HG03575 (cell line): ENCODE data around the gene SPTSSA.
"Not testable (repeated sequence)": the region's sequence is repeated elsewhere in the genome, so short reads cannot be mapped to it uniquely, and the experiment has no call there.

ENCODE experiments used
- ATAC-seq: cut with Tn5 transposase; IDR thresholded peaks from one replicate; pipeline ENCODE4 v1.9.1; 2021; ENCODE audit not compliant: unreplicated experiment, insufficient number of reproducible peaks, low FRiP score; ENCODE audit errors: extremely low read depth

Gene SPTSSA, protein sequence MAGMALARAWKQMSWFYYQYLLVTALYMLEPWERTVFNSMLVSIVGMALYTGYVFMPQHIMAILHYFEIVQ

DNA sequence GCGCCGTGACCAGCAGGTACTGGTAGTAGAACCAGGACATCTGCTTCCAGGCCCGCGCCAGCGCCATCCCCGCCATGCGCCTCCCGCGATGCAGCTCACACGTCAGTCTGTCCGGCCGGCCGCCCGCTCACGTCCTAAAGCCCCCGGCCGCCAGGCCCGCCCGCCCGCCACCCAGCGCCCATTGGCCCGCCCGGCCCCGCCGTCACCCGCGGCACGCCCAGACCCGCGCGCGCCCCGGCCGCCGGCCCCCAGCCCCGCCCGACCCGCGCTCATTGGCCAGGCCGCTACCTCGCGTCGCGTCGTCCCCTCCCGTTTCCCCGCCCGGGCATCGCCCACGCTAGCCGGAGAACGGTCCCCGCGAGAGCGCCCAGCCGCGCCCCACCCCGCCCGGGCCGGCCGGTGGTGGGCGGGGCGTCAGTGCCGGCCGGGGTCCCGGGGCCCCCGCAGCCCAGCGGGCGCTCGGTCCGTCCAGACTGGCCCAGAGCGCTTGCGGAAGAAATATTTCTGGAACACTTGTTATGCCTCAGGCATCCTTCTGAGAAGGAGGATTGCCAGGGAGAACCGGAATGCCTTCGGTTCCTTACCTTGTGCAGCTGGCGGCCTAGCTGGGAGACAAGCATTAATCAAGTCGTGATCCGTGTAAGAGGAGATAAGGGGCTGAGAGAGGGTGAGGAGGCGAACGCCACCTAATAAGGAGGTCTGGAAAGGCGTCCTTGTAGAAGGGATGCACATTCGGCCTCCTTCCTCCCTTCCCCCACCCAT lies at the start of gene SPTSSA:
Gene SPTSSA, minus strand, starts transcription at position 109 of the 762 bp plus-strand sequence. Its CDS starts 33 bp downstream, at position 76.
- peak; percentile 40 for ATAC-seq

DNA sequence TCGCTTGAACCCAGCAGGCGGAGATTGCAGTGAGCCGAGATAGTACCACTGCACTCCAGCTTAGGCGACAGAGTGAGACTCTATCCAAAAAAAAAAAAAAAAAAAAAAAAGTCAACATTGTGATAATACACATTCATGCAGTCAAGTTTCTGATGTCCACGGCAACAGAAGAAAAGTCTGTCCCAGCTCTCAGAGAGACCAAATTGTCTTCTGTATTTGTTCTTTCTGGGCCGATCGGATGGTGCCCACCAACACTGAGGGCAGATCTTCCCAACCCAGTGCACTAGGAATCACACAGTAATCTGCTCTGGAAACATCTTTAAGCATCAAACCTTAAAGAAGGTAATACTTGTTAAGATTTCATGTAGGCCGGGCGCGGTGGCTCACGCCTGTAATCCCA lies 45.8 kb upstream of the SPTSSA start:
- no peak for ATAC-seq

DNA sequence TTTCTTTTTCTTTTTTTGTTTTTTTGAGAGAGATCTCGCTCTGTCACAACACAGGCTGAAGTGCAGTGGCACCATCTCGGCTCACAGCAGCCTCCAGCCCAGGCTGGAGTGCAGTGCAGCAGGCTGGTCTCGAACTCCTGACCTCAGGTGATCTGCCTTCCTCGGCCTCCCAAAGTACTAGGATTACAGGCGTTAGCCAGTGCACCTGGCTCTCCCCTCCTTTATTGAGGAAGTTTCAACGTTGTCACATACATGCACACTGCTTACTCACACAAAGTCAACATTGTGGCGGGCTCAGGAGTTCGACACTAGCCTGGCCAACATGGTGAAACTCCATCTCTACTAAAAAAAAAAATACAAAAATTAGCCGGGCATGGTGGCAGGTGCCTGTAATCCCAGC lies 45.4 kb upstream of the SPTSSA start:
- ATAC-seq = no peak

DNA sequence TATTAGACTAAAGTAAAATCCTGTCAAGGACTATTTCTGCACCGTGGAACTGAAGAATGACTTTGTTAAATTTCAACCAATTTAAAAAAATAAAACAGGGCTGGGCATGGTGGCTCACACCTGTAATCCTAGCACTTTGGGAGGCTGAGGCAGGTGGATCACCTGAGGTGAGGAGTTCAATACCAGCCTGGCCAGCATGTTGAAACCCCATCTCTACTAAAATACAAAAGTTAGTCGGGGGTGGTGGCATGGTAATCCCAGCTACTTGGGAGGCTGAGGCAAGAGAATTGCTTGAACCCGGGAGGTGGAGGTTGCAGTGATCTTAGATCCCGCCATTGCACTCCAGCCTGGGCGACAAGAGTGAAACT lies 43.1 kb upstream of the SPTSSA start:
- not testable (repeated sequence) for ATAC-seq

DNA sequence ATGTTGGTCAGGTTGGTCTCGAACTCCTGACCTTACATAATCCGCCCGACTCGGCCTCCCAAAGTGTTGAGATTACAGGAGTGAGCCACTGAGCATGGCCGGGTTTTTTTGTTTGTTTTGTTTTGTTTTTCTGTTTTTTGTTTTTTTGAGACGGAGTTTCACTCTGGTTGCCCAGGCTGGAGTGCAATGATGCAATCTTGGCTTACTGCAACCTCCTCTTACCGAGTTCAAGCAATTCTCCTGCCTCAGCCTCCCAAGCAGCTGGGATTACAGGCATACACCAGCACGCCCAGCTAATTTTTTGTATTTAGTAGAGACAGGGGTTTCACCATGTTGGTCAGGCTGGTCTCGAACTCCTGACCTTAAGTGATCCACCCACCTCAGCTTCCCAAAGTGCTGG lies 42.0 kb upstream of the SPTSSA start:
- ATAC-seq = not testable (repeated sequence)

DNA sequence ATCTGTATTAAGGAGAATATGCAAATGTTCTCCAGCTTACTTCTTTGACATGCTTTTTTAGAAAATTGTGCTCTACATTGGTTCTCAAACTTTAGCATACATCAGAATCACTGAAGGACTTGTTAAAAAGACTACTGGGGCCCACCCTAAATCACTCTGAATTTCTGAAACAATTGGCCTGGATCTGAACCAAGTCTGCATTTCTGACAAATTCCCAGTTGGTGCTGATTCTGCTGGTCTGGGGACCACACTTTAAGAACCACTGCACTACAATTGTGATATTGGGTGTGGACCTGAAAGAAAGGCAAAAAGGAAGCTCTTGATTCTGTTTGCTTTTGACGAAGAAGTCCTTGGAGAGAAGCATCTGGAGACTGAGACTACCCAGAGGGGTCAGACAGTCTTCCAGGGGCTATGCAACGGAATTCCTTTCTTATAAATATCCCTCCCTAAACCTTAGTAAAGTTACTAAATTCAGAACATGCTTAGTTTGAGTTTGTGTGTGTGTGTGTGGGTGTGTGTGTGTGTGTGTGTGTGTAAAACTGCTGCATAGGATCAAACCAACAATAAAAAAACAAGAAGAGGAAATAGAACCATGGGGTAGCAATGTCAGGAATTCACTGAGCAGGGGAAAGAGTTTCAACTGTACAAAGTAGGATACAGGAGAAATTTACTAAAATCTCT lies 40.6 kb upstream of the SPTSSA start:
- no peak for ATAC-seq

DNA sequence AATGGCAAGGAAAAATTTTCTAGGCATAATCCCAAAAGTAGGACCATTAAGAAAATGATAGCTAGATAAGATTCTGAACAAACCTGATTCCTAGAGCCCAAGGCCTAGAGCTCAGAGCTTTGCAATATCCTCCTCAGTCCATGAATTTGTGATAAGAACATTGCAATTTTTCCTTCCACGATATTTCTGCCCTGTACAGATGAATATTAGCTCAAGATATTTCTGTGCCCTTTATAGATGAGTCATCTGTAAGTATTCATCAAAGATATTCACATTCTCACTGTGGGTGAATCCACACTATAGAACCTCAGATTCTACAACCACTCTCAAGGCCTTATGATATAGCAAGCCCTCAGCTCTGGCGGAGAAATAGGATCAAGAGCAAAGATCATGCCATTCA lies 40.0 kb upstream of the SPTSSA start:
- ATAC-seq = no peak

DNA sequence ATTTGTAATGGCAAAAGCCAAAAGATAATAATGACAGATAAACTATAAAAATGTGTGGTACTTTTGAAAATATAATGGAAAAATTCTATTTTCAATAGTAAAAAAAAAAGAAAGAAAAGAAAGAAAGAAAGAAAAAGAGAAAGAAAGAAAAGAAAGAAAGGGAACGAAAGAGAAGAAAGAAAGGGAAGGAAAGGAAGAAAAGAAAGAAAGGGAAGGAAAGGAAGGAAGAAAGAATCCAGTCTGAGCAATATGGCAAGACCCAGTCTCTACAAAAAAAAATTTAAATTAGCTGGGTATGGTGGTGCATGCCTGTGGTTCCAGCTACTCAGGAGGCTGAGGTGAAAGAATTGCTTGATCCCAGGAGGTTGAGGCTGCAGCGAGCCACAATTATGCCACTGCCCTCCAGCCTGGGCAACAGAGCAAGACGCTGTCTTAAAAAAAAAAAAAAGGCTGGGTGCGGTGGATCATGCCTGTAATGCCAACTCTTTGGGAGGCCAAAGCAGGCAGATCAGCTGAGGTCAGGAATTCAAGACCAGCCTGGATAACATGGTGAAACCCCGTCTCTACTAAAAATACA lies 39.1 kb upstream of the SPTSSA start:
- ATAC-seq = no peak

DNA sequence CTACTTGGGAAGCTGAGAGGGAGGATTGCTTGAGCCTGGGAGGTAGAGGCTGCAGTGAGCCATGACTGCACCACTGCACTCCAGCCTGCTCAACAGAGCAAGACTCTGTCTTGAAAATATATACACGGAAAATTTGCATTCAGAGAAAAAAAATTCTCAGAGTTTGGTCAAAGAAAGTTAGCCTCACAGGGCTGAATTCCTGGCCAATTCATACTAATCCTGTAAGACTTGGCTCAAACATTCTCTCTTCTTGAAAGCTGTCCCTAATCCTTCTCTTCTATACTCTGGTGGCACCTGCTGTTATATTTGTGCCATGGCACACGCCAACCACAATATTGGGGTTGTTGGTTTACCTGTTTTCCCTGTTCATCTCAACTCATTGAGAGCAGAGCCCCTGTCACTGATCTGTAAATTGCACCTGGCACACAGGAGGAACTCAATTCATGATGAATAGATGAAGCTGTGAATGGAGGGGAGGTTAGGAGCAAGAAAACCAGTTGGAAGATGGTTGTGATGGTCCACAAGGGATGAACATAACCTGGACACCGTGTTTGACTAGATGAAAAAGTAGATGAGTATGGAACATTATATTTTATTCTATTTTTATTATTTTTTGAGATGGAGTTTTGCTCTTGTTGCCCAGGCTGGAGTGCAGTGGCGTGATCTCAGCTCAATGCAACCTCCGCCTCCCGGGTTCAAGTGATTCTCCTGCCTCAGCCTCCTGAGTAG lies 36.8 kb upstream of the SPTSSA start:
- ATAC-seq = no peak

DNA sequence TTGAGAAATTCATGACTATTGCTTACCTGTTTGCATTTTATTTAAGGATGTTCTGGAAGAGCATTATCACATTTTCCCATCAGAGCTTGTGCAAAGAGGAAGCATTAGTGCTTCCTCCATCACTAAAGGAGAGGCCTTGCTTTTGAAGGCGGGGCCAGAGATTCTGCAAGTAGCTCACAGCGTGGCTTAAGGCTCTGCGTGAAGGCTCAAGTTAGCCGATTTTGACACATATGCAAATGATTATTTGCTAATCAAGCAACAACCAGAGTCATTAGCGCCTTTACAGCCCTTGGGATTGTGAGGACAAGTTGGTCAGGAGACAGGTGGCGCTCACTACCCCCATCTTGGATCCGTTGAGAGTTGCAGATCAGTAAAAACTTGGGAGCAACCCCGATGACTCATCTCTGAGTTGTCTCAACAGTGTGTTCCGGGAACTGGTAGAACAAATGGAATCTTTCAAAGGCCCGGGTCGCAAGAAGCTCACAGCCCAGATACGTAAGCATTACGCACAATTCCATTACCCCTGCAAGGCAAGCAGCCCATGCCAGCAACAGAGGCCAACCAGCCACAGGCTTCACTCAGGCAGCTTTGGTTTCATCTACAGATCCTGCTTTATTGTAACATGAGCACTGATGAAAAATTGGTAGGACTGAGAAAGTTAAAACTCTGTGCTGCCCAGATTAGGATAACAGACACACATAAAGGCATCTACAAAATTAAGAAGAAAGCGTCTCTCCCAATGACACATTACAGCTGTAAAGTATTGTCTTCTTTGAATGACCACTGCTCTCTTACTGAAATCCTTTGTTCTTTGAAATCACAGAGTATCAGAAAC lies 34.9 kb upstream of the SPTSSA start:
- ATAC-seq = no peak

DNA sequence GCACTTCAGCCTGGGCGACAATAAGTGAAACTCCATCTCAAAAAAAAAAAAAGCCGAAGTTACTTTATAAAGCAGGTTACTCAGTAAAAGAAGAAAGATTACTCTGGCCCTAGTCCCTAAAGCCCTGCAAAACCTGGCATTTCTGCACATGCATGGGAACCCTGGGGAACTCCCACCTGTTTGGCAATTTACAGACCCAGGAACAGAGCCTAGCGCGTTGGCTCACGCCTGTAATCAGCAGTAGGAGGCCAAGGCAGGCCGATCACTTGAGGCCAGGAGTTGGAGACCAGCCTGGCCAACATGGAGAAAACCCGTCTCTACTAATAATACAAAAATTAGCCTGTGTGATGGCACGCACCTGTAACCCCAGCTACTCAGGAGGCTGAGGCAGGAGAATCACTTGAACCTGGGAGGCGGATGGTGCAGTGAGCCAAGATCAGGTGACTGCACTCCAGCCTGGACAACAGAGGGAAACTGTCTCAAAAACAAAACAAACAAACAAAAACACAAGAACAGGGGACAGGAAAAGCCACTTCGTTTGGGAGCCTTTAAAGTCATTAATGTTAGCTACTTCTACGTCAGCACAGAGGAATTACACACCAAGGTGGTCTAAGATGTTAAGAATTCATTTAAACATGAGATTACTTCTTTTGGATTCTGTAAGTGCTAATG lies 34.1 kb upstream of the SPTSSA start:
- no peak for ATAC-seq

DNA sequence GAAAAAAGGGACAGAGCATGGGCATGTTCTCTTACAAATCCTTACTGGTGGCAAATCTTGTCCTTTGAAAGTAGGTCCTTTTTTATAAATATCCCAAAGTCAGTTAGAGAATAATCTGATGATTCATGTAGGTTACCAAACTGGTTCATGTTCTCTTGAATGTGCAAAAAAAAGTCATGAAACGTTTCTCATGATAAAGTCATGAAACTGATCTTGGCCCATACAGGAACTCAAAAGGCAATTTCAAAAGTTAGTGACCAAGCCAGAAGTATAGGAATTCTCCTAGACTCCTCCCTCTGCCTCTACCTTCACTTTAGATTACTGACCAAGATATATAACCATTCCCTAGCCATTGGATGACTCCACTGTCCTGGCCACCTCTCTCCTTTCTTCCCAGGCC lies 27.3 kb upstream of the SPTSSA start:
- no peak for ATAC-seq

DNA sequence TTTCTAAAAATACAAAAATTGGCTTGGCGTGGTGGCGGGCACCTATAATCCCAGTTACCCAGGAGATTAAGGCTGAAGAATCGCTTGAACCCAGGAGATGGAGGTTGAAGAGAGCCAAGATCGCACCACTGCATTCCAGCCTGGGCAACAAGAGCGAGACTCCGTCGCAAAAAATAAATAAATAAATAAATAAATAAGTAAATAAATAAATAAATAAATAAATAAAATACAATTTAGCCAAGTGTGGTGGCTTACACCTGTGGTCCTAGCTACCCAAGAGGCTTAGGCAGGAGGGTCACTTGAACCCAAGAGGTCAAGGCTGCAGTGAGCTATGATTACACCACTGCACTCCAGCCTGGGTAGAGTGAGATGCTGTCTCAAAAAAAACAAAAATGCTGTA lies 26.5 kb upstream of the SPTSSA start:
- no peak for ATAC-seq

DNA sequence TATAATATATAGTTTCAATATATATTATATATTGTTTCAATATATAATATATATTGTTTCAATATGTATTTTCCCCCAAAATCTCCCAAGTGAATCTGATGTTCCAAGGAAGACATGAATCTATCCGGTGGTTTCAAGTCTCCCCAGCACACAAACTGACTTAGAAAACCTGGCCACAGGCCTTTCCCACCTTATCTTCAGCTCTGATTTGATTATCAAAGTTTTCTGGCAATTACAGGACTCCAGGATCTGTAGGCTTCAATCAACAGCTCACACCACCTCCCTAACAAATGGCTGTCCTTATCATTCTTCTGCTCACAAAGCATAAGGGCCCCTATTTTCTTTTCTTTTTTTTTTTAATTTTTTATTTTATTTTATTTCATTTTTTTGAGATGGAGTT lies 22.7 kb upstream of the SPTSSA start:
- no peak for ATAC-seq

DNA sequence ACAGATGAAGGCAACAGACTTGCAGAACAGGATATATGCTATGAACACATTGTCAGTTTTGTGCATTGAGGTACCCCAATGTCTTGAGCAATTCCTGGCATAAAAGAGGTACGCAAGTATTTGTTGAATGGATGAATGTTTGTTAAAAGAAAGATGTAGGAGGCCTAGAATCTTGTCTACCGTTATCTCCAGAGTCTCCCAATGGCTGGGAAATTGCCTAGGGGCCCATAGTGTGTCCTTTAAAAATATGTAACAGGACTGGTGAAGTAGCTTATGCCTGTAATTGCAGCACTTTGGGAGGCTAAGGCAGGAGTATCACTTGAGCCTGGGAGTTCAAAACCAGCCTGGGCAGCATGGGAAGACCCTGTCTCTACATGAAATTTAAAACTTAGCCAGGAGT lies 20.4 kb upstream of the SPTSSA start:
- ATAC-seq = no peak

DNA sequence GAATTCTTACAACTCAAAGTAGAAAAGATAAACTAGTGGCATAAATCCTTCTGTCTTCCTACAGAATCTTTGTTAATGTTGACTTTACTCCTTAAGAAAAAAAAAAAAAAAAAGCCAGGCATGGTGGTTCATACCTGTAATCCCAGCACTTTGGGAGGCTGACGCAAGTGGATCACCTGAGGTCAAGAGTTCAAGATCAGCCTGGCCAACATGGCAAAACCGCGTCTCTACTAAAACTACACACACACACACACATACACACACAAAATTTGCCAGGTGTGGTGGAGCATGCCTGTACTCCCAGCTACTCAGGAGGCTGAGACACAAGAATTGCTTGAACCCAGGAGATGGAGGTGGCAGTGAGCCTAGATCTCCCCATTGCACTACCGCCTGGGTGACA lies 17.7 kb upstream of the SPTSSA start:
- no peak for ATAC-seq

DNA sequence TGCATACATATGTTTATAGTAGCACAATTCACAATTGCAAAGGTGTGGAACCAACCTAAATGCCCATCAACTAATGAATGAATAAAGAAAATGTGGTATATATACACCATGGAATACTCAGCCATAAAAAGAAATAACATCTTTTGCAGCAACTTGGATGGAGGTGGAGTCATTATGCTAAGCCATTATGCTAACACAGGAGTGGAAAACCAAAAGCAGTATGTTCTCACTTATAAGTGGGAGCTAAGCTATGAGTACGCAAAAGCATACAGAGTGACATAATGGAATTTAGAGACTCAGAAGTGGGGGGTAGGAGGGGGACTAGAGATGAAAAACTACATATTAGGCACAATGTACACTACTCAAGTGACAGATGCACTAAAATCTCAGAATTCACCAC lies 16.2 kb upstream of the SPTSSA start:
- ATAC-seq = no peak

DNA sequence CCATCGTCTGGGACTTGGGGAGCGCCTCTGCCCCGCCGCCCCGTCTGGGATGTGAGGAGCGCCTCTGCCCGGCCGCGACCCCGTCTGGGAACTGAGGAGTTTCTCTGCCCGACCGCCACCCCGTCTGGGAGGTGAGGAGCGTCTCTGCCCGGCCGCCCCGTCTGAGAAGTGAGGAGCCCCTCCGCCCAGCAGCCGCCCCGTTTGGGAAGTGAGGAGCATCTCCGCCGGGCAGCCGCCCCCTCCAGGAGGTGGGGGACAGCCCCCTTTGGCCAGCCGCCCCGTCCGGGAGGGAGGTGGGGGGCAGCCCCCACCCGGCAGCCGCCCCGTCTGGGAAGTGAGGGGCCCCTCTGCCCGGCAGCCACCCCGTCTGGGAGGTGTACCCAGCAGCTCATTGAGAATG lies 14.0 kb upstream of the SPTSSA start:
- ATAC-seq = not testable (repeated sequence)
